ENCODE data around the gene CLASRP. TPM values are rescaled to one million over a fixed set of nuclear protein-coding genes. Genes with fewer than 3 reads are reported as not detected.

CLASRP gene
- total RNA-seq, 4 donors from 2014 or later: 23.3 to 86.7 (median 44.0) TPM

GRCh38 chr19:44998025-44998424, 40.8 kb upstream of the CLASRP start:
- TF ChIP-seq CTCF (IDR thresholded peaks at IDR 0.05; ENCODE audit: low read depth): no peak

DNA sequence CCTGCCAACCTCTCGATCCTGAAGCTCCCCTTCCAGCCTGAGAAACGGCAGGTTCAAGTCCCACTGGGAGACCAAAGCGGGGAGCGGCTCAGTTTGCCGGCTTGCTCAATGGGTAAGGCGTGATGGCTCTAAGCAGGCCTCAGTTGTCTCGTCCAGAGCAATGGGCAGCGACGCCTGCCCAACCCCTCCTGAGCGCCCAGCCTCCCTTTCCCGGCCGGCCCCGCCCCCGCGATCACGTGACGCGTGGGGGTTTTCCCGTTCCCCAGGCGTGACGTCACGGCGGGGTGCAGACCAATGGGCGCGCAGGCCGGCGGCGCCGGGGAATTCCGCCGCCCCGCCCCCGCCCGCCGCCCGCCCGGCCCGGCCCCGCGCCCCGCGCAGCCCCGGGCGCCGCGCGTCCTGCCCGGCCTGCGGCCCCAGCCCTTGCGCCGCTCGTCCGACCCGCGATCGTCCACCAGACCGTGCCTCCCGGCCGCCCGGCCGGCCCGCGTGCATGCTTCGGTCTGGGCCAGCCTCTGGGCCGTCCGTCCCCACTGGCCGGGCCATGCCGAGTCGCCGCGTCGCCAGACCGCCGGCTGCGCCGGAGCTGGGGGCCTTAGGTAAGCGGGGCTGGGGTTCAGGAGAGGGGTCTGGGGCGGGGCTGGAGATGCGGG, 37.6 kb upstream of the CLASRP start, which contains the start of gene RELB:
Gene RELB, plus strand, starts transcription at position 378 of the 653 bp plus-strand sequence. Its CDS starts 116 bp downstream, at position 494.
- no peak for TF ChIP-seq CTCF (IDR thresholded peaks at IDR 0.05; ENCODE audit: low read depth)

DNA sequence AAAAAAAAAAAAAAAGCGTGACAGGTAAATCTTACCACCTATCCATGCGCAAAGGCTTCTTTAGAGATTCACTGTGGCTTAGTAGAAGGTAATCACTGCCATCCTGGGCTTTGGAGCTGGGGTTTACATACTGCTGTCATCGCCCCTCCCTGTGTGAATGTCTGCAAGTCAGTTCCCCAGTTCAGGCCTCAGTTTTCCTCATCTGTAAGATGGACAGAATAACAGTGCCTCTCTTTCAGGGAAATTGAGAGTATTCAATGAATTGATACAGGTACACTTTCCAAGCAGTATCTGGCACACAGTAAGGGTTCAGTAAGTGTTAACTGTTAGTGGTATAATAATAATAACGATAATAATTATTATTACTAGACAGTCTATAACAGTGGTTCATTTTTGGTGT, 35.4 kb upstream of the CLASRP start:
- TF ChIP-seq CTCF (IDR thresholded peaks at IDR 0.05; ENCODE audit: low read depth): no peak

DNA sequence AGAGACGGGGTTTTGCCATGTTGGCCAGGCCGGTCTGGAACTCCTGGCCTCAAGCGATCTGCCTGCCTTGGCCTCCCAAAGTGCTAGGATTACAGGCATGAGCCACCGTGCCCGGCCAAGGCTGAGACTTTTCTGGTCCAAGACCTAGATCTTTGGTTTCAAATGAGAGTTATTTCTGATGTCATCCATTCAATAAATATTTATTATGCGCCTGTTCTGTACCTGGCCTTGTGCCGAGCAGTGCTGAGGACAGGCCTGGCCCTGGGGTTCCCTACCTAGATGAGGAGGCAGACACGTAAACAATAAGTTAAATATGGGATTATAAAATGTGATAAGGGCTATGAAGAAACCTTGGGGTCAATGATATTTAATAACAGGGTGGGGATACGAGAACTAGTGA, 33.1 kb upstream of the CLASRP start:
- no peak for TF ChIP-seq CTCF (IDR thresholded peaks at IDR 0.05; ENCODE audit: low read depth)

GRCh38 chr19:45008552-45008951, 30.3 kb upstream of the CLASRP start:
- no peak for TF ChIP-seq CTCF (IDR thresholded peaks at IDR 0.05; ENCODE audit: low read depth)

DNA sequence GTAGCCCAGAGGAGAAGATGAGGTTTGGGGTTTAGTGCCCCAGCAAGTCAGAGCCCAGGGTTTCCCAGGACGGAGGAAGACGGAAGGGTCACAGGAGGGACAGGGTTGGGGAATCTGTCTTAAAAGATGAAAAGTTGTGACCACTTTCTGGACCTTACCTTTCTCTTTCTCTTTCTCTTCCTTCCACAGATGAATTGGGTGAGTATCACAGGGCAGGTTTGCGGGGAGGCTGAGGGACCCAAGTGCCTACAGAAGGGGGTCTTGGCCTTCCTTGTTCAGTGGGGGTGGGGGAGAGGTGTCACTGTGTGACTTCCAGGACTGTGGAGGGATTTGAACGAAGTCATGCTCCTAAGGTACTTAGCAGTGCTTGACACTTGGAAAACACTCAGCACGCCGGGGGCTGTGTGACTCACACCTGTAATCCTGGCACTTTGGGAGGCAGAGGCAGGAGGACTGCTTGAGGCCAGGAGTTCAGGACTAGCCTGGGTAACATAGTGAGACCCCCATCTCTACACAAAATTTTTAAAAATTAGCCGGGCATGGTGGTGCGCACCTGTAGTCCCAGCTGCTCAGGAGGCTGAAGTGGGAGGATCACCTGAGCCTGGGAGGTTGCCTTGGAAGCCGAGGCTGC, 29.1 kb upstream of the CLASRP start:
- no peak for TF ChIP-seq CTCF (IDR thresholded peaks at IDR 0.05; ENCODE audit: low read depth)

DNA sequence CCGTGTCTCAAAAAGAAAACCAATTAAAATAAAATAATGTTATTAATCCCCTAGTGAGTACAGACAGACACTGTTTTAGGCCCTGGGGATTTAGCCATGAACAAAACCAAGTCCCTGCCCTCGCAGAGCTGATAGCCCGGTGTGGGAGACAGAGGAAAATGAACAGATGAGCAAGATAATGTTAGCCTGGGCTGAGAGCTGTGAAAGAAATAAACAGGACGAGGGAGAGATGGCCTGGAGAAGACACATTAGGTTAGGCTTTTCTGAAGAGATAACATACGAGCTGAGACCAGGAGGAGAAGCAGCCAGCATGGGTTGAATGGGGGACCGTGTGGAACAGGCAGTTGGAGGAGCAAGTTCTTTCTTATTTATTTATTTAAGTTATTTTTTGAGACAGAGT, 28.5 kb upstream of the CLASRP start:
- TF ChIP-seq CTCF (IDR thresholded peaks at IDR 0.05; ENCODE audit: low read depth): no peak
